HEK293 (cell line): Measurements from ENCODE around the gene NCKAP5L.

ENCODE experiments used
- CTCF ChIA-PET: fragments of 350-600 bp; formaldehyde crosslinking; extraction: SDS; loops from one replicate; lab custom pipeline; 2021; ENCODE audit warnings: antibody characterized with exemption; lab: Yijun Ruan, JAX
- POLR2A ChIA-PET: fragments of 300-600 bp; formaldehyde crosslinking; extraction: SDS; loops from one replicate; lab custom pipeline; 2020; ENCODE audit warnings: antibody characterized with exemption, inconsistent platforms; lab: Yijun Ruan, JAX
- H3K27ac ChIP-seq: fragments of 200-500 bp; sonication (Bioruptor generic); 2 replicates; pipeline ENCODE4 v1.5.1; 2014; ENCODE audit warnings: low read depth, low read length, control low read depth, inconsistent platforms; ENCODE audit errors: extremely low read depth
- H3K36me3 ChIP-seq, 2 experiments: fragments of 200-500 bp in 1 of 2; sonication (Bioruptor generic) in 1 of 2; 1 replicate in 1 of 2; 2 replicates in 1 of 2; pipeline ENCODE4 v1.5.1; 2014 to 2017; ENCODE audit warnings: inconsistent platforms in 2 of 2, low read length in 2 of 2; ENCODE audit not compliant: control insufficient read depth in 2 of 2, insufficient read depth in 1 of 2
- H3K4me1 ChIP-seq: fragments of 200-500 bp; sonication (Bioruptor generic); 2 replicates; pipeline ENCODE4 v1.5.1; 2014; ENCODE audit warnings: mild to moderate bottlenecking, low read length, inconsistent platforms; ENCODE audit not compliant: control insufficient read depth, insufficient read depth
- H3K4me3 ChIP-seq: 2 replicates; pipeline ENCODE4 v1.5.1; 2011; ENCODE audit warnings: low read depth, mild to moderate bottlenecking, control low read depth, low read length, moderate library complexity
- H3K9me3 ChIP-seq: fragments of 200-500 bp; sonication (Bioruptor generic); 2 replicates; pipeline ENCODE4 v1.5.1; 2014; ENCODE audit warnings: low read depth, low read length, inconsistent platforms; ENCODE audit not compliant: control insufficient read depth, insufficient read depth
- SCRT2 ChIP-seq: fragments of 450-650 bp; formaldehyde crosslinking; IDR thresholded peaks from 2 replicates; pipeline ENCODE4 v1.5.1; 2016; ENCODE audit warnings: missing biosample characterization, missing genetic modification characterization
- YY2 ChIP-seq: fragments of 450-650 bp; formaldehyde crosslinking; IDR thresholded peaks from 2 replicates; pipeline ENCODE4 v1.5.1; 2016; ENCODE audit warnings: missing biosample characterization, missing genetic modification characterization
- ZBTB49 ChIP-seq: fragments of 450-650 bp; formaldehyde crosslinking; IDR thresholded peaks from 2 replicates; pipeline ENCODE4 v1.5.1; 2016; ENCODE audit warnings: missing biosample characterization, missing genetic modification characterization, low read depth
- ZNF112 ChIP-seq: fragments of 450-650 bp; formaldehyde crosslinking; IDR thresholded peaks from 2 replicates; pipeline ENCODE4 v1.5.0; 2017; ENCODE audit warnings: missing biosample characterization, missing genetic modification characterization
- ZNF114 ChIP-seq: fragments of 450-650 bp; formaldehyde crosslinking; IDR thresholded peaks from 2 replicates; pipeline ENCODE4 v1.5.0; 2017; ENCODE audit warnings: missing biosample characterization, missing genetic modification characterization
- ZNF133 ChIP-seq: fragments of 450-650 bp; formaldehyde crosslinking; IDR thresholded peaks from 2 replicates; pipeline ENCODE4 v1.5.1; 2016; ENCODE audit warnings: missing biosample characterization, missing genetic modification characterization
- ZNF140 ChIP-seq: fragments of 450-650 bp; formaldehyde crosslinking; IDR thresholded peaks from 2 replicates; pipeline ENCODE4 v1.5.1; 2016; ENCODE audit warnings: missing biosample characterization, missing genetic modification characterization
- ZNF146 ChIP-seq: fragments of 450-650 bp; formaldehyde crosslinking; IDR thresholded peaks from 2 replicates; pipeline ENCODE4 v1.5.1; 2016; ENCODE audit warnings: missing biosample characterization, missing genetic modification characterization
- ZNF211 ChIP-seq: fragments of 450-650 bp; formaldehyde crosslinking; IDR thresholded peaks from 2 replicates; pipeline ENCODE4 v1.5.1; 2016; ENCODE audit warnings: low read depth, missing biosample characterization, missing genetic modification characterization
- ZNF221 ChIP-seq: fragments of 450-650 bp; formaldehyde crosslinking; IDR thresholded peaks from 2 replicates; pipeline ENCODE4 v1.5.1; 2017; ENCODE audit warnings: missing biosample characterization, missing genetic modification characterization, borderline replicate concordance
- ZNF248 ChIP-seq: fragments of 450-650 bp; formaldehyde crosslinking; IDR thresholded peaks from 2 replicates; pipeline ENCODE4 v1.5.1; 2017; ENCODE audit warnings: missing biosample characterization, missing genetic modification characterization
- ZNF37A ChIP-seq: fragments of 450-650 bp; IDR thresholded peaks from 2 replicates; pipeline ENCODE4 v1.5.1; 2018; ENCODE audit warnings: missing biosample characterization, missing genetic modification characterization
- ZNF555 ChIP-seq: fragments of 450-650 bp; formaldehyde crosslinking; conservative IDR thresholded peaks from 2 replicates; pipeline ENCODE4 v1.5.1; 2017; ENCODE audit warnings: missing biosample characterization, mild to moderate bottlenecking, missing genetic modification characterization, inconsistent platforms
- ZNF560 ChIP-seq: fragments of 450-650 bp; formaldehyde crosslinking; IDR thresholded peaks from 2 replicates; pipeline ENCODE4 v1.5.1; 2017; ENCODE audit warnings: missing biosample characterization, missing genetic modification characterization, borderline replicate concordance
- ZNF610 ChIP-seq: fragments of 450-650 bp; formaldehyde crosslinking; IDR thresholded peaks from 2 replicates; pipeline ENCODE4 v1.5.1; 2016; ENCODE audit warnings: missing biosample characterization, missing genetic modification characterization, borderline replicate concordance
- ZNF791 ChIP-seq: fragments of 450-650 bp; formaldehyde crosslinking; IDR thresholded peaks from 2 replicates; pipeline ENCODE4 v1.5.1; 2016; ENCODE audit warnings: missing biosample characterization, missing genetic modification characterization
- ZSCAN4 ChIP-seq: fragments of 450-650 bp; formaldehyde crosslinking; IDR thresholded peaks from 2 replicates; pipeline ENCODE4 v1.5.1; 2017; ENCODE audit warnings: missing biosample characterization, missing genetic modification characterization
- TF ChIP-seq, protein P1 (sequence below): fragments of 450-650 bp; formaldehyde crosslinking; IDR thresholded peaks from 2 replicates; pipeline ENCODE4 v1.5.1; 2016; ENCODE audit warnings: missing biosample characterization, missing genetic modification characterization
- TF ChIP-seq, protein P2 (sequence below): fragments of 450-650 bp; formaldehyde crosslinking; IDR thresholded peaks from 2 replicates; pipeline ENCODE4 v1.5.1; 2016; ENCODE audit warnings: missing biosample characterization, missing genetic modification characterization
- TF ChIP-seq, protein P3 (sequence below): sonication (generic); formaldehyde crosslinking; IDR thresholded peaks from 2 replicates; pipeline ENCODE4 v1.8.1; 2022; ENCODE audit warnings: mild to moderate bottlenecking, moderate library complexity, missing genetic modification reagents

The NCKAP5L gene

GRCh38 chr12:49762468-49762847, 65.8 kb downstream of the NCKAP5L start:
- POLR2A ChIA-PET, result interaction anchor here (1.5 to 2.3 kb wide), 2 partner anchors 21 to 77 kb away, joined by 3 to 8 read pairs; partner anchors contain the start of gene TMBIM6
- Histone ChIP-seq H3K27ac (no peak overlapping the region), H3K4me3 (no peak overlapping the region), H3K9me3 (no peaks in the 10 kb centered on the region)
- TF ChIP-seq ZNF112 (tag by site-specific recombination) (no peak), ZNF211 (tag by site-specific recombination) (no peak), ZNF555 (no peak), ZBTB49 (tag by site-specific recombination) (no peak), ZNF610 (tag by site-specific recombination) (no peak), ZNF248 (no peak), ZNF133 (no peak), ZNF37A (tag by site-specific recombination) (no peak), ZNF146 (no peak), ZNF221 (tag by site-specific recombination) (no peak), ZNF791 (no peak), ZSCAN4 (no peak), YY2 (tag by site-specific recombination) (no peak), SCRT2 (tag by site-specific recombination) (no peak), ZNF560 (tag by site-specific recombination) (no peak), ZNF114 (tag by site-specific recombination) (no peak), ZNF140 (tag by site-specific recombination) (no peak)
- TF ChIP-seq, protein P1, sequence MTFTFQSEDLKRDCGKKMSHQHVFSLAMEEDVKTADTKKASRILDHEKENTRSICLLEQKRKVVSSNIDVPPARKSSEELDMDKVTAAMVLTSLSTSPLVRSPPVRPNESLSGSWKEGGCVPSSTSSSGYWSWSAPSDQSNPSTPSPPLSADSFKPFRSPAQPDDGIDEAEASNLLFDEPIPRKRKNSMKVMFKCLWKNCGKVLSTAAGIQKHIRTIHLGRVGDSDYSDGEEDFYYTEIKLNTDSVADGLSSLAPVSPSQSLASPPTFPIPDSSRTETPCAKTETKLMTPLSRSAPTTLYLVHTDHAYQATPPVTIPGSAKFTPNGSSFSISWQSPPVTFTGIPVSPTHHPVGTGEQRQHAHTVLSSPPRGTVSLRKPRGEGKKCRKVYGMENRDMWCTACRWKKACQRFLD, result no peak
- TF ChIP-seq, protein P2, sequence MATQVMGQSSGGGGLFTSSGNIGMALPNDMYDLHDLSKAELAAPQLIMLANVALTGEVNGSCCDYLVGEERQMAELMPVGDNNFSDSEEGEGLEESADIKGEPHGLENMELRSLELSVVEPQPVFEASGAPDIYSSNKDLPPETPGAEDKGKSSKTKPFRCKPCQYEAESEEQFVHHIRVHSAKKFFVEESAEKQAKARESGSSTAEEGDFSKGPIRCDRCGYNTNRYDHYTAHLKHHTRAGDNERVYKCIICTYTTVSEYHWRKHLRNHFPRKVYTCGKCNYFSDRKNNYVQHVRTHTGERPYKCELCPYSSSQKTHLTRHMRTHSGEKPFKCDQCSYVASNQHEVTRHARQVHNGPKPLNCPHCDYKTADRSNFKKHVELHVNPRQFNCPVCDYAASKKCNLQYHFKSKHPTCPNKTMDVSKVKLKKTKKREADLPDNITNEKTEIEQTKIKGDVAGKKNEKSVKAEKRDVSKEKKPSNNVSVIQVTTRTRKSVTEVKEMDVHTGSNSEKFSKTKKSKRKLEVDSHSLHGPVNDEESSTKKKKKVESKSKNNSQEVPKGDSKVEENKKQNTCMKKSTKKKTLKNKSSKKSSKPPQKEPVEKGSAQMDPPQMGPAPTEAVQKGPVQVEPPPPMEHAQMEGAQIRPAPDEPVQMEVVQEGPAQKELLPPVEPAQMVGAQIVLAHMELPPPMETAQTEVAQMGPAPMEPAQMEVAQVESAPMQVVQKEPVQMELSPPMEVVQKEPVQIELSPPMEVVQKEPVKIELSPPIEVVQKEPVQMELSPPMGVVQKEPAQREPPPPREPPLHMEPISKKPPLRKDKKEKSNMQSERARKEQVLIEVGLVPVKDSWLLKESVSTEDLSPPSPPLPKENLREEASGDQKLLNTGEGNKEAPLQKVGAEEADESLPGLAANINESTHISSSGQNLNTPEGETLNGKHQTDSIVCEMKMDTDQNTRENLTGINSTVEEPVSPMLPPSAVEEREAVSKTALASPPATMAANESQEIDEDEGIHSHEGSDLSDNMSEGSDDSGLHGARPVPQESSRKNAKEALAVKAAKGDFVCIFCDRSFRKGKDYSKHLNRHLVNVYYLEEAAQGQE, result no peak
- TF ChIP-seq, protein P3, sequence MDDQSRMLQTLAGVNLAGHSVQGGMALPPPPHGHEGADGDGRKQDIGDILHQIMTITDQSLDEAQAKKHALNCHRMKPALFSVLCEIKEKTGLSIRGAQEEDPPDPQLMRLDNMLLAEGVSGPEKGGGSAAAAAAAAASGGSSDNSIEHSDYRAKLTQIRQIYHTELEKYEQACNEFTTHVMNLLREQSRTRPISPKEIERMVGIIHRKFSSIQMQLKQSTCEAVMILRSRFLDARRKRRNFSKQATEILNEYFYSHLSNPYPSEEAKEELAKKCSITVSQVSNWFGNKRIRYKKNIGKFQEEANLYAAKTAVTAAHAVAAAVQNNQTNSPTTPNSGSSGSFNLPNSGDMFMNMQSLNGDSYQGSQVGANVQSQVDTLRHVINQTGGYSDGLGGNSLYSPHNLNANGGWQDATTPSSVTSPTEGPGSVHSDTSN (CRISPR knock-in tag), result no peak
- TF ChIP-seq, all 188 proteins: peak for 0
- Histone ChIP-seq H3K36me3 (peaks cover 49 to 75% of the 10 kb centered on the region in 2 experiments), H3K4me1 (no peaks in the 10 kb centered on the region)
- CTCF ChIA-PET, result interaction anchor here (0.7 to 3.2 kb wide), 19 partner anchors 10 to 724 kb away, joined by 3 to 20 read pairs (median 6); partner anchors contain the start of gene TMBIM6
